Body of pancreas (tissue), 4 donors: ENCODE data around the gene OR2AJ1. TPM values are rescaled to one million over a fixed set of nuclear protein-coding genes. Genes with fewer than 3 reads are reported as not detected.

Experiments
- ATAC-seq: fragments of 150-250 bp; one replicate; pipeline ENCODE4 v1.9.1; 2016
- DNase-seq, 4 donors: peaks; one replicate each; pipeline ENCODE4 v3.0.0-alpha.2; 2019
- H3K27ac ChIP-seq, 4 donors: fragments of 200-600 bp; sonication (generic); 1 replicate in 3 of 4; 2 replicates in 1 of 4; pipeline versions ENCODE4 v1.5.1 to v1.6.1; 2016 to 2019; ENCODE audit warnings: mild to moderate bottlenecking in 1 of 4, mixed read lengths in 1 of 4, moderate library complexity in 1 of 4
- H3K27me3 ChIP-seq, 2 donors: fragments of 200-600 bp; sonication (generic); one replicate each; pipeline ENCODE4 v1.6.0; 2016; ENCODE audit warnings: mild to moderate bottlenecking in 1 of 2
- H3K36me3 ChIP-seq, 2 donors: fragments of 200-600 bp; sonication (generic); replicated peaks in 1 of 2; 2 replicates each; pipeline ENCODE4 v1.5.1; 2016; ENCODE audit warnings: low read depth in 2 of 2; ENCODE audit not compliant: insufficient read depth in 1 of 2
- H3K4me1 ChIP-seq: fragments of 200-600 bp; sonication (generic); one replicate; pipeline ENCODE4 v1.6.0; 2016
- H3K4me3 ChIP-seq, 2 donors: fragments of 200-600 bp; sonication (generic); 1 replicate in 1 of 2; 2 replicates in 1 of 2; pipeline ENCODE4 v1.5.1; 2016 to 2019
- H3K9me3 ChIP-seq, 3 donors: fragments of 200-600 bp; sonication (generic); 1 replicate in 2 of 3; 2 replicates in 1 of 3; pipeline ENCODE4 v1.5.1; 2016
- POLR2A ChIP-seq, 3 donors: fragments of 450-650 bp; IDR thresholded peaks; one replicate each; pipeline ENCODE4 v1.6.1; 2016; ENCODE audit warnings: antibody characterized with exemption in 3 of 3, mild to moderate bottlenecking in 2 of 3
- WGBS, 2 donors: methylation state at CpG; one replicate each; pipeline ENCODE4 v1.1.5; 2017; 5-methylcytosine and 5-hydroxymethylcytosine counted together
- intact Hi-C: fragments of 100-400 bp; cut with DNase I; formaldehyde crosslinking; loops from one replicate; pipeline ENCODE4 v1.15.1; 2023
- total RNA-seq, 2 donors: library from RNA; depleted of rRNA; stranded (reverse); fragments of >200 nt; gene quantifications; one replicate each; pipeline ENCODE4 v1.1.0, GENCODE V29; 2016
- TF ChIP-seq, protein P1 (sequence below), 7 experiments: fragments of 450-650 bp in 4 of 7; fragments of 200-600 bp in 3 of 7; sonication (generic) in 3 of 7; IDR thresholded peaks; one replicate each; pipeline ENCODE4 v1.5.1; 2016 to 2019; ENCODE audit warnings: antibody characterized with exemption in 7 of 7

The OR2AJ1 gene
- total RNA-seq, 2 donors from 2014 or later, result not detected

DNA sequence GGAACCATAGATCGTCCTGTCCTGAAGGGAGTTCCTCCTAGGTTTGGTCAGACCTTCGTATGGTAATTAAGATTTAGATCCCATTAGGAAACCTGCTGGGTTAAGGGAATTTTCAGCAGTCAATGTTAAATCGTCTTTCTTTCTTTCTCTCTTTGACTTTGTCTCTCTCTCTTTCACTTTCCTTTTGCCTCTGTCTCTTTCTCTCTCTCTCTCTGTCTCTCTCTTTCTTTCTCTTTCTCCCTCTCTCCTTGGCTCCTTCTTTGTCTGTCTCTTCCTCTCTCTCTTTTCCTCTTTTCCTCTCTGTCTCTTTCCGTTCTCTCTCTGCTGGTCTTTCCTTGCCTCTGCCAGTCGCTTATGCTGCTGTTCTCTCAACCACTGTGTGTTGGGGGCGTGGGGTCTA, 20.6 kb upstream of the OR2AJ1 start:
- Histone ChIP-seq H3K9me3 (peaks cover 0 to 7% (median 0%) of the 10 kb centered on the region in 3 donors), H3K4me3 (no peak overlapping the region), H3K36me3 (no peaks in the 10 kb centered on the region), H3K27ac (no peak overlapping the region), H3K27me3 (no peaks in the 10 kb centered on the region), H3K4me1 (no peaks in the 10 kb centered on the region)
- DNase-seq (no peak), ATAC-seq (no peak)
- TF ChIP-seq, protein P1, sequence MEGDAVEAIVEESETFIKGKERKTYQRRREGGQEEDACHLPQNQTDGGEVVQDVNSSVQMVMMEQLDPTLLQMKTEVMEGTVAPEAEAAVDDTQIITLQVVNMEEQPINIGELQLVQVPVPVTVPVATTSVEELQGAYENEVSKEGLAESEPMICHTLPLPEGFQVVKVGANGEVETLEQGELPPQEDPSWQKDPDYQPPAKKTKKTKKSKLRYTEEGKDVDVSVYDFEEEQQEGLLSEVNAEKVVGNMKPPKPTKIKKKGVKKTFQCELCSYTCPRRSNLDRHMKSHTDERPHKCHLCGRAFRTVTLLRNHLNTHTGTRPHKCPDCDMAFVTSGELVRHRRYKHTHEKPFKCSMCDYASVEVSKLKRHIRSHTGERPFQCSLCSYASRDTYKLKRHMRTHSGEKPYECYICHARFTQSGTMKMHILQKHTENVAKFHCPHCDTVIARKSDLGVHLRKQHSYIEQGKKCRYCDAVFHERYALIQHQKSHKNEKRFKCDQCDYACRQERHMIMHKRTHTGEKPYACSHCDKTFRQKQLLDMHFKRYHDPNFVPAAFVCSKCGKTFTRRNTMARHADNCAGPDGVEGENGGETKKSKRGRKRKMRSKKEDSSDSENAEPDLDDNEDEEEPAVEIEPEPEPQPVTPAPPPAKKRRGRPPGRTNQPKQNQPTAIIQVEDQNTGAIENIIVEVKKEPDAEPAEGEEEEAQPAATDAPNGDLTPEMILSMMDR (IDR thresholded peaks at IDR 0.05), result no peak
- no peak for TF ChIP-seq POLR2A (IDR thresholded peaks at IDR 0.05)
- WGBS, 2 donors, result 49 to 55% methylated on average over 6 of the region's 6 CpGs
- intact Hi-C loops, result no loop called here

- Histone ChIP-seq H3K27me3 (no peaks in the 10 kb centered on the region), H3K4me3 (no peak overlapping the region), H3K9me3 (peaks cover 0 to 7% (median 0%) of the 10 kb centered on the region in 3 donors), H3K27ac (no peak overlapping the region), H3K4me1 (no peaks in the 10 kb centered on the region), H3K36me3 (no peaks in the 10 kb centered on the region)
- TF ChIP-seq, protein P1 (IDR thresholded peaks at IDR 0.05), result no peak
- no peak for TF ChIP-seq POLR2A (IDR thresholded peaks at IDR 0.05)
- DNase-seq (no peak), ATAC-seq (no peak)
- 77 to 92% methylated on average over 5 to 13 of the region's 13 CpGs for WGBS, 2 donors
- intact Hi-C loops, result no loop called here
These were observed 19.5 kb upstream of the OR2AJ1 start for GRCh38 chr1:247905181-247905580.

DNA sequence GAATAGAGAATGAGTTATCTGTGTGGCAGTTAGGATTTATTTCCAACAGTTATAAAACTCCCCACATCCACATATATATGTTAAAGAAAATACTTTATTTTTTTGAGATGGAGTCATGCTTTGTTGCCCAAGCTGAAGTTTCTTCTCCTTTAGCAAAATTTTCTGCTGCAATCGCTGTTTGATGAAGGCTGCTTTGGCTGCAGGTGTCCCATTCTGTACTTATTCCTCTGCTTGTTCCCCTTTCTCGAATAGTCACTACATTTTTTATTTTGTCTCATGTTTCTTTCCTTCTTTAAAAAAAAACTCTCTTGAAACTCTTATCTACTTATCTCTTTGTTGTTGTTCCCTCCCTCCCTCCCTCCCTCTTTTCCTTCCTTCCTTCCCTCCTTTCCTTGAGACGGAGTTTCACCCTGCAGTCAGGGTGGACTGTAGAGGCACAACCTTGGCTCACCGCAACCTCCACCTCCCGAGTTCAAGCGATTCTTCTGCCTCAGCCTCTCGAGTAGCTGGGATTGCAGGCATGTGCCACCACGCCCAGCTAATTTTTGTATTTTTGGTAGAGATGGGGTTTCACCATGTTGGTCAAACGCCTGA, 18.7 kb upstream of the OR2AJ1 start:
- ATAC-seq (no peak), DNase-seq (no peak)
- H3K4me1 ChIP-seq, result no peaks in the 10 kb centered on the region
- no peak overlapping the region for H3K4me3 ChIP-seq
- intact Hi-C loops, result no loop called here
- no peak for TF ChIP-seq POLR2A (IDR thresholded peaks at IDR 0.05)
- TF ChIP-seq, protein P1 (IDR thresholded peaks at IDR 0.05), result no peak
- no peaks in the 10 kb centered on the region for H3K36me3 ChIP-seq
- H3K27me3 ChIP-seq, result no peaks in the 10 kb centered on the region
- H3K27ac ChIP-seq, result no peak overlapping the region
- 47 to 68% methylated on average over 9 of the region's 9 CpGs for WGBS, 2 donors
- H3K9me3 ChIP-seq, result peaks cover 0 to 7% (median 0%) of the 10 kb centered on the region in 3 donors

DNA sequence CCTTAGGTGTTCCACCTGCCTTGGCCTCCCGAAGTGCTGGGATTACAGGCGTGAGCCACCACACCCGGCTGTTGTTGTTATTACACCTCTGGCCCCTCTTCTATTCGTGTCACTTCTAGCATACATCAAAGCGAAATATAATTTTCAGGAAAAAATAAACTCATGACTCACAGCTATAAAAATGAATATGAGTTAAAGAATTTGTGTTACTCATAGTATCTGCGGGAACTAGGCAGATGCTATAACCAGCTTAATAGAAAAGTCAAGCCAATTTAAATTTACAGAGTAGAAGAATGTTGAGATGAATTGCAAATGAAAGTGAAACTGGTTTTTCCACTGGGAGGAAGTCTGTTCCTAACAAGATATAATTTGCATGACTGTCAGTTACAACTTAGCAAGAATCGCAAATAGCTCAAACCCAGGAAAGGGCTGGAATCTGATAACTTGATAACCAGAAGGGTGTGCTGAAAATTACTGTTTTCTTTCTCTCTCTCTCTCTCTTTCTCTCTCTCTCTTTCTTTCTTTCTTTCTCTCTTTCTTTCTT, 18.1 kb upstream of the OR2AJ1 start:
- ATAC-seq (no peak), DNase-seq (no peak)
- Histone ChIP-seq H3K9me3 (peaks cover 0 to 7% (median 0%) of the 10 kb centered on the region in 3 donors), H3K27me3 (no peaks in the 10 kb centered on the region), H3K4me1 (no peaks in the 10 kb centered on the region), H3K27ac (no peak overlapping the region), H3K4me3 (no peak overlapping the region), H3K36me3 (no peaks in the 10 kb centered on the region)
- intact Hi-C loops, result no loop called here
- TF ChIP-seq, protein P1 (IDR thresholded peaks at IDR 0.05), result no peak
- TF ChIP-seq POLR2A (IDR thresholded peaks at IDR 0.05), result no peak
- 43 to 52% methylated on average over 7 of the region's 7 CpGs for WGBS, 2 donors

DNA sequence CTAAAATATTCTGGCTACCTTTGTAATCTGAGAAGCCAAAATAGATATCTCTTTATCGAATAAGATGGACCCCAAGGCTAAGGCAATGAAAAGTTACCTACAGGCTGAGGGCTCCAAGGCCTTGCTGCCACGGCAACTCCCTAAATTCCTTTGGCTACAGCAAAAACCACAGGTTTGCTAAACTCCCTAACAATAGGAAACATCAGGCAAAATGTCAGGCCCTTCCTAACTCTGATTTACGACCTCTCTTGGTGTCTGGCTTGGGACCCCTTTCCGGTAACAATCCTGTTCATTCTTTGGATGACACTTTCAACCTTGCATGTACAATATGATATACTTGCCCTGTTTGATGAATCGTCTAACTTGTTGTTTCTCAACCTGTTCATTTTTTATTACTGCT, 15.9 kb upstream of the OR2AJ1 start:
- WGBS, 2 donors, result 47 to 61% methylated on average over 5 of the region's 5 CpGs
- TF ChIP-seq, protein P1 (IDR thresholded peaks at IDR 0.05), result no peak
- no peak for TF ChIP-seq POLR2A (IDR thresholded peaks at IDR 0.05)

More for the DNA sequence above, 15.9 kb upstream of the OR2AJ1 start:
- intact Hi-C loops, result no loop called here
- Histone ChIP-seq H3K27me3 (no peaks in the 10 kb centered on the region), H3K36me3 (no peaks in the 10 kb centered on the region), H3K9me3 (peaks cover 0 to 7% (median 0%) of the 10 kb centered on the region in 3 donors), H3K4me1 (no peaks in the 10 kb centered on the region), H3K27ac (no peak overlapping the region), H3K4me3 (no peak overlapping the region)
- DNase-seq, result no peak
- no peak for ATAC-seq
